Transverse colon (tissue), 3 donors: Measurements from ENCODE around the gene MDH1B.

Experiments used
- POLR2A ChIP-seq: fragments of 450-650 bp; IDR thresholded peaks from one replicate; pipeline ENCODE4 v1.6.1; 2016; ENCODE audit warnings: antibody characterized with exemption, mild to moderate bottlenecking, moderate library complexity
- TF ChIP-seq, protein P1 (sequence below), 5 experiments: fragments of 200-600 bp in 3 of 5; fragments of 450-650 bp in 2 of 5; sonication (generic) in 3 of 5; IDR thresholded peaks; 1 replicate in 2 of 5; 2 replicates in 3 of 5; pipeline ENCODE4 v1.5.1; 2016 to 2017; ENCODE audit warnings: antibody characterized with exemption in 5 of 5, inconsistent platforms in 3 of 5, mild to moderate bottlenecking in 2 of 5, moderate library complexity in 1 of 5

DNA sequence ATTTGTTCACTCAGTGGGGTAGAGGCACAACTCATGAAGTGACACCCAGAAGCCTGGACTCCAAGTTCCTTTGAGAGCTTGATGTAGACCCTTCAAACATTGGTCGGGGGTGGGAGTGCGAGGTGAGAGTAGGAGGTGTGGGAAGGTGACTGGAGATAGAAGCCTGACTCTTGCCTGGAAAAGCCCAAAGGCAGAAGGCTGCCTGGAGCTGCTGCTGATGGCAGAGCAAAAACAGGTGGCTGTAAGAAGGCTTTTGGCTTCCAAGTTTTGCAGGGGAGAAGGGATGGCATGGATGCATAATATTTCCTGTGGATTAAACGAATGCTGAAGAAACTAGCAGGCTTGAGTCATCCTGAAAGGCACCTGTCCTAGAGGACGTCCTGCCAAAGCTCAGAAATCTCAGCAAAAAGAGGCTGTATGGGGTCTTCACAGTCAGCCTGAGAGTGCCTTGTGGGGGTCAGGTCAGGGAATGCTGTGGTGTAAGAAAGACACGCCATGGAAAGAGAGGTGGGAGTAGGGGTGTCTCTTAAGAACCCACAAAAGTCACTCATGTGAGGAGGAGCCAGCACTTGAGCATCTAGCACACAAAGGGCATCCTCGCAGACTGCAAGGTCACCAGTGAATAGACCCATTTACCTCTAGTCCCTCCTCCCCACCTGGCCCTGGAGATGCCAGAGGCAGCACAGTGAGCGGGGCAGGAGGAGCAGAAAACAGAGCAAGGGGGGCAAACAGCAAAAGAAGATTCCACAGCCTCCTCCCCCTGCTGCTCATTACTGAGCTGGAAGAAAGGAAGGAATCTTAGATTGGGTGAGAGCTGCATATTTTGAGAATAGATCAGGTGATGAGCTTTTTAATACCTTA, 37.8 kb upstream of the MDH1B start:
- TF ChIP-seq, protein P1, sequence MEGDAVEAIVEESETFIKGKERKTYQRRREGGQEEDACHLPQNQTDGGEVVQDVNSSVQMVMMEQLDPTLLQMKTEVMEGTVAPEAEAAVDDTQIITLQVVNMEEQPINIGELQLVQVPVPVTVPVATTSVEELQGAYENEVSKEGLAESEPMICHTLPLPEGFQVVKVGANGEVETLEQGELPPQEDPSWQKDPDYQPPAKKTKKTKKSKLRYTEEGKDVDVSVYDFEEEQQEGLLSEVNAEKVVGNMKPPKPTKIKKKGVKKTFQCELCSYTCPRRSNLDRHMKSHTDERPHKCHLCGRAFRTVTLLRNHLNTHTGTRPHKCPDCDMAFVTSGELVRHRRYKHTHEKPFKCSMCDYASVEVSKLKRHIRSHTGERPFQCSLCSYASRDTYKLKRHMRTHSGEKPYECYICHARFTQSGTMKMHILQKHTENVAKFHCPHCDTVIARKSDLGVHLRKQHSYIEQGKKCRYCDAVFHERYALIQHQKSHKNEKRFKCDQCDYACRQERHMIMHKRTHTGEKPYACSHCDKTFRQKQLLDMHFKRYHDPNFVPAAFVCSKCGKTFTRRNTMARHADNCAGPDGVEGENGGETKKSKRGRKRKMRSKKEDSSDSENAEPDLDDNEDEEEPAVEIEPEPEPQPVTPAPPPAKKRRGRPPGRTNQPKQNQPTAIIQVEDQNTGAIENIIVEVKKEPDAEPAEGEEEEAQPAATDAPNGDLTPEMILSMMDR (IDR thresholded peaks at IDR 0.05), result no peak
- no peak for TF ChIP-seq POLR2A
